WTC11 (cell line): ENCODE measurements around the gene EFCAB5.

Experiments used
- ATF2 ChIP-seq: sonication (generic); formaldehyde crosslinking; IDR thresholded peaks from 2 replicates; pipeline ENCODE4 v1.8.1; 2022; ENCODE audit warnings: low read depth, missing genetic modification reagents, borderline replicate concordance
- CBFB ChIP-seq: sonication (generic); formaldehyde crosslinking; IDR thresholded peaks from 2 replicates; pipeline ENCODE4 v1.8.1; 2022; ENCODE audit warnings: mild to moderate bottlenecking, low read depth, missing genetic modification reagents
- HMGXB4 ChIP-seq: sonication (generic); formaldehyde crosslinking; IDR thresholded peaks from 2 replicates; pipeline ENCODE4 v1.8.1; 2023; ENCODE audit warnings: mild to moderate bottlenecking, moderate library complexity, missing genetic modification reagents
- NR2C2 ChIP-seq: sonication (generic); formaldehyde crosslinking; IDR thresholded peaks from 2 replicates; pipeline ENCODE4 v1.8.0; 2022; ENCODE audit warnings: mild to moderate bottlenecking, missing genetic modification reagents
- TEAD4 ChIP-seq: sonication (generic); formaldehyde crosslinking; IDR thresholded peaks from 2 replicates; pipeline ENCODE4 v1.8.0; 2022; ENCODE audit warnings: mild to moderate bottlenecking, missing genetic modification reagents
- TF ChIP-seq, protein P1 (sequence below): fragments of 200-600 bp; IDR thresholded peaks from 2 replicates; pipeline ENCODE4 v1.8.0; 2022; ENCODE audit warnings: antibody characterized with exemption

GRCh38 chr17:30092886-30093285 lies 151.5 kb downstream of the EFCAB5 start:
- TF ChIP-seq CBFB (CRISPR knock-in tag) (no peak), HMGXB4 (CRISPR knock-in tag) (no peak), TEAD4 (CRISPR knock-in tag) (no peak), NR2C2 (no peak), ATF2 (CRISPR knock-in tag) (no peak)
- TF ChIP-seq, protein P1, sequence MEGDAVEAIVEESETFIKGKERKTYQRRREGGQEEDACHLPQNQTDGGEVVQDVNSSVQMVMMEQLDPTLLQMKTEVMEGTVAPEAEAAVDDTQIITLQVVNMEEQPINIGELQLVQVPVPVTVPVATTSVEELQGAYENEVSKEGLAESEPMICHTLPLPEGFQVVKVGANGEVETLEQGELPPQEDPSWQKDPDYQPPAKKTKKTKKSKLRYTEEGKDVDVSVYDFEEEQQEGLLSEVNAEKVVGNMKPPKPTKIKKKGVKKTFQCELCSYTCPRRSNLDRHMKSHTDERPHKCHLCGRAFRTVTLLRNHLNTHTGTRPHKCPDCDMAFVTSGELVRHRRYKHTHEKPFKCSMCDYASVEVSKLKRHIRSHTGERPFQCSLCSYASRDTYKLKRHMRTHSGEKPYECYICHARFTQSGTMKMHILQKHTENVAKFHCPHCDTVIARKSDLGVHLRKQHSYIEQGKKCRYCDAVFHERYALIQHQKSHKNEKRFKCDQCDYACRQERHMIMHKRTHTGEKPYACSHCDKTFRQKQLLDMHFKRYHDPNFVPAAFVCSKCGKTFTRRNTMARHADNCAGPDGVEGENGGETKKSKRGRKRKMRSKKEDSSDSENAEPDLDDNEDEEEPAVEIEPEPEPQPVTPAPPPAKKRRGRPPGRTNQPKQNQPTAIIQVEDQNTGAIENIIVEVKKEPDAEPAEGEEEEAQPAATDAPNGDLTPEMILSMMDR, result no peak
